Calu3 (cell line): ENCODE measurements around the gene HGF. TPM values are rescaled to one million over a fixed set of nuclear protein-coding genes. Genes with fewer than 3 reads are reported as not detected.

ENCODE experiments used
- BruUV-seq: library from RNA; stranded (reverse); fragments of 400-500 nt; replicated peaks from 2 replicates; lab custom pipeline; 2021; lab: Mats Ljungman, UMichigan
- CTCF ChIA-PET: fragments of 300-600 bp; sonication (Branson Sonifier 250); formaldehyde crosslinking; loops from one replicate; lab custom pipeline; 2022; ENCODE audit warnings: antibody characterized with exemption; lab: Charles Lee
- DNase-seq: peaks from one replicate; pipeline ENCODE4 v3.0.0; 2022
- H3K27ac Mint-ChIP-seq: one replicate; pipeline ENCODE4 v1.8.0; 2022; ENCODE audit warnings: mixed read lengths; ENCODE audit not compliant: unreplicated experiment
- H3K27me3 Mint-ChIP-seq: one replicate; pipeline ENCODE4 v1.8.0; 2022; ENCODE audit warnings: mixed read lengths; ENCODE audit not compliant: unreplicated experiment
- H3K36me3 Mint-ChIP-seq: one replicate; pipeline ENCODE4 v1.8.0; 2022; ENCODE audit warnings: mild to moderate bottlenecking, moderate library complexity, mixed read lengths; ENCODE audit not compliant: insufficient read depth, unreplicated experiment
- H3K4me1 Mint-ChIP-seq: one replicate; pipeline ENCODE4 v1.8.0; 2022; ENCODE audit warnings: mild to moderate bottlenecking, low read depth, mixed read lengths; ENCODE audit not compliant: unreplicated experiment
- H3K4me3 Mint-ChIP-seq: one replicate; pipeline ENCODE4 v1.8.0; 2022; ENCODE audit warnings: mild to moderate bottlenecking, low read depth, moderate library complexity, mixed read lengths; ENCODE audit not compliant: unreplicated experiment
- H3K9me3 Mint-ChIP-seq: one replicate; pipeline ENCODE4 v1.8.0; 2022; ENCODE audit warnings: low read depth, mixed read lengths; ENCODE audit not compliant: unreplicated experiment
- CTCF ChIP-seq: fragments of 200-600 bp; IDR thresholded peaks from one replicate; pipeline ENCODE4 v1.8.0; 2022; ENCODE audit warnings: antibody characterized with exemption; ENCODE audit not compliant: unreplicated experiment
- intact Hi-C: fragments of 100-400 bp; cut with micrococcal nuclease; formaldehyde crosslinking; loops from one replicate; pipeline ENCODE4 v1.10.0; 2022; ENCODE audit not compliant: unreplicated experiment
- total RNA-seq: library from RNA; stranded (reverse); gene quantifications from 2 replicates; pipeline ENCODE4 v1.2.3, GENCODE V29; 2022

HGF gene
- total RNA-seq, 1 experiment from 2014 or later: not detected

GRCh38 chr7:81688622-81689411 lies 81.0 kb downstream of the HGF start:
- DNase-seq: no peak
- Mint-ChIP-seq H3K27ac (no peak overlapping the region), H3K36me3 (no peaks in the 10 kb centered on the region), H3K27me3 (no peaks in the 10 kb centered on the region), H3K4me3 (no peak overlapping the region), H3K9me3 (no peaks in the 10 kb centered on the region), H3K4me1 (peaks cover 18% of the 10 kb centered on the region)
- intact Hi-C loops: no loop called here
- CTCF ChIA-PET: no interaction called here
- BruUV-seq: no TSS peak
- no peak for TF ChIP-seq CTCF

GRCh38 chr7:81687062-81687461 lies 82.8 kb downstream of the HGF start:
- CTCF ChIA-PET: no interaction called here
- BruUV-seq: no TSS peak
- no peaks in the 10 kb centered on the region for H3K36me3 Mint-ChIP-seq

GRCh38 chr7:81685270-81685868 lies 84.5 kb downstream of the HGF start:
- BruUV-seq: no TSS peak
- peaks cover 25% of the 10 kb centered on the region for H3K4me1 Mint-ChIP-seq

More at GRCh38 chr7:81687062-81687461, 82.8 kb downstream of the HGF start:
- Mint-ChIP-seq H3K9me3 (no peaks in the 10 kb centered on the region), H3K27ac (no peak overlapping the region), H3K27me3 (no peaks in the 10 kb centered on the region), H3K4me3 (no peak overlapping the region), H3K4me1 (peaks cover 25% of the 10 kb centered on the region)
- intact Hi-C loops: no loop called here
- TF ChIP-seq CTCF: no peak
- no peak for DNase-seq

More at GRCh38 chr7:81685270-81685868, 84.5 kb downstream of the HGF start:
- H3K27ac Mint-ChIP-seq: peak overlapping the region; percentile 41
- CTCF ChIA-PET: interaction anchor here (0.9 to 1.0 kb wide), 2 partner anchors 11 to 68 kb away, joined by 3 to 4 read pairs; no protein-coding TSS in a partner anchor
- H3K4me3 Mint-ChIP-seq: no peak overlapping the region
- no peak for DNase-seq
- H3K9me3 Mint-ChIP-seq: no peaks in the 10 kb centered on the region
- intact Hi-C loops: no loop called here
- no peaks in the 10 kb centered on the region for H3K36me3 Mint-ChIP-seq
- no peaks in the 10 kb centered on the region for H3K27me3 Mint-ChIP-seq
- no peak for TF ChIP-seq CTCF
